Neural crest cell (in vitro differentiated cells): ENCODE measurements around the gene OR9A2. TPM values are rescaled to one million over a fixed set of nuclear protein-coding genes. Genes with fewer than 3 reads are reported as not detected.

ENCODE experiments used
- DNase-seq: peaks from one replicate; pipeline ENCODE4 v3.0.0; 2021; ENCODE audit warnings: low read depth, mixed read lengths, low spot score
- H3K27ac Mint-ChIP-seq: one replicate; pipeline ENCODE4 v1.8.0; 2021; ENCODE audit warnings: mild to moderate bottlenecking, mixed read lengths; ENCODE audit not compliant: unreplicated experiment
- H3K27me3 Mint-ChIP-seq: 2 replicates; pipeline ENCODE4 v1.8.0; 2021; ENCODE audit warnings: low read depth, mild to moderate bottlenecking, mixed read lengths
- H3K36me3 Mint-ChIP-seq: 2 replicates; pipeline ENCODE4 v1.8.0; 2021; ENCODE audit warnings: low read depth, mild to moderate bottlenecking, mixed read lengths
- H3K4me1 Mint-ChIP-seq: 2 replicates; pipeline ENCODE4 v1.8.0; 2021; ENCODE audit warnings: mixed read lengths
- H3K4me3 Mint-ChIP-seq: one replicate; pipeline ENCODE4 v1.8.0; 2021; ENCODE audit warnings: mild to moderate bottlenecking, mixed read lengths
- H3K9me3 Mint-ChIP-seq: 2 replicates; pipeline ENCODE4 v1.8.0; 2021; ENCODE audit warnings: mixed read lengths
- CTCF ChIP-seq: fragments of 200-600 bp; sonication (generic); conservative IDR thresholded peaks from 2 replicates; pipeline ENCODE4 v1.5.0; 2021; ENCODE audit warnings: antibody characterized with exemption, mild to moderate bottlenecking
- total RNA-seq: library from RNA; stranded (reverse); gene quantifications from 2 replicates; pipeline ENCODE4 v1.2.1, GENCODE V29; 2021

Gene OR9A2
- total RNA-seq, 1 donor from 2014 or later = not detected

- H3K27ac Mint-ChIP-seq = no peak overlapping the region
- peaks cover 17% of the 10 kb centered on the region for H3K27me3 Mint-ChIP-seq
- no peak overlapping the region for H3K4me3 Mint-ChIP-seq
- peaks cover 11% of the 10 kb centered on the region for H3K4me1 Mint-ChIP-seq
- no peak for DNase-seq
- no peaks in the 10 kb centered on the region for H3K36me3 Mint-ChIP-seq
- TF ChIP-seq CTCF = no peak
- no peaks in the 10 kb centered on the region for H3K9me3 Mint-ChIP-seq
These were observed 15.3 kb upstream of the OR9A2 start for GRCh38 chr7:143042159-143042789.

- Mint-ChIP-seq H3K27me3 (peaks cover 16% of the 10 kb centered on the region), H3K9me3 (no peaks in the 10 kb centered on the region), H3K36me3 (no peaks in the 10 kb centered on the region), H3K27ac (no peak overlapping the region), H3K4me3 (no peak overlapping the region), H3K4me1 (peaks cover 11% of the 10 kb centered on the region)
- DNase-seq = no peak
- TF ChIP-seq CTCF = no peak
These were observed 14.4 kb upstream of the OR9A2 start for GRCh38 chr7:143041346-143041745.

- TF ChIP-seq CTCF = no peak
- Mint-ChIP-seq H3K9me3 (peaks cover 4% of the 10 kb centered on the region), H3K27me3 (peaks cover 12% of the 10 kb centered on the region), H3K27ac (no peak overlapping the region), H3K4me3 (no peak overlapping the region), H3K4me1 (peaks cover 11% of the 10 kb centered on the region), H3K36me3 (no peaks in the 10 kb centered on the region)
- DNase-seq = no peak
These were observed 13.3 kb upstream of the OR9A2 start for GRCh38 chr7:143040209-143040715.

GRCh38 chr7:143038635-143039034 lies 11.7 kb upstream of the OR9A2 start:
- no peak overlapping the region for H3K4me3 Mint-ChIP-seq
- H3K4me1 Mint-ChIP-seq = peaks cover 11% of the 10 kb centered on the region
- DNase-seq = no peak
- no peak overlapping the region for H3K27ac Mint-ChIP-seq
- TF ChIP-seq CTCF = no peak
- peaks cover 20% of the 10 kb centered on the region for H3K27me3 Mint-ChIP-seq
- H3K9me3 Mint-ChIP-seq = peaks cover 15% of the 10 kb centered on the region
- no peaks in the 10 kb centered on the region for H3K36me3 Mint-ChIP-seq

GRCh38 chr7:143027683-143028082 lies 751 bp upstream of the OR9A2 start:
- no peak overlapping the region for H3K27ac Mint-ChIP-seq
- TF ChIP-seq CTCF = no peak
- no peak overlapping the region for H3K4me3 Mint-ChIP-seq
- no peaks in the 10 kb centered on the region for H3K4me1 Mint-ChIP-seq
- no peak for DNase-seq
- H3K36me3 Mint-ChIP-seq = no peaks in the 10 kb centered on the region
- H3K27me3 Mint-ChIP-seq = peaks cover 15% of the 10 kb centered on the region
- peaks cover 2% of the 10 kb centered on the region for H3K9me3 Mint-ChIP-seq
